HuH-7.5 (cell line): ENCODE data around the gene TENM3.
A peak's percentile ranks its signal among the peaks of the same experiment; 100 is the strongest.

Experiments used
- DNase-seq: peaks from one replicate; pipeline ENCODE4 v3.0.0; 2011; ENCODE audit warnings: low spot score

The TENM3 gene

GRCh38 chr4:182404376-182404775 lies 161.2 kb downstream of the TENM3 start:
- DNase-seq: no peak

GRCh38 chr4:182405087-182405486 lies 161.9 kb downstream of the TENM3 start:
- no peak for DNase-seq

GRCh38 chr4:182409271-182409670 lies 166.1 kb downstream of the TENM3 start:
- no peak for DNase-seq

- no peak for DNase-seq
Measured at GRCh38 chr4:182411391-182411790, 168.2 kb downstream of the TENM3 start.

GRCh38 chr4:182413550-182413949 lies 170.3 kb downstream of the TENM3 start:
- no peak for DNase-seq

GRCh38 chr4:182415116-182415515 lies 171.9 kb downstream of the TENM3 start:
- no peak for DNase-seq

- no peak for DNase-seq
Measured at GRCh38 chr4:182416067-182416466, 172.9 kb downstream of the TENM3 start.

- DNase-seq: no peak
Measured at GRCh38 chr4:182418054-182418734, 175.0 kb downstream of the TENM3 start.

- no peak for DNase-seq
Measured at GRCh38 chr4:182420189-182420588, 177.0 kb downstream of the TENM3 start.

- DNase-seq: no peak
Measured at GRCh38 chr4:182421753-182422152, 178.6 kb downstream of the TENM3 start.

- no peak for DNase-seq
Measured at GRCh38 chr4:182425302-182425701, 182.1 kb downstream of the TENM3 start.

GRCh38 chr4:182426901-182427300 lies 183.7 kb downstream of the TENM3 start:
- DNase-seq: no peak

- no peak for DNase-seq
Measured at GRCh38 chr4:182427554-182427953, 184.4 kb downstream of the TENM3 start.

GRCh38 chr4:182429896-182430295 lies 186.7 kb downstream of the TENM3 start:
- DNase-seq: no peak

GRCh38 chr4:182432819-182433218 lies 189.6 kb downstream of the TENM3 start:
- no peak for DNase-seq

- DNase-seq: no peak
Measured at GRCh38 chr4:182434720-182435119, 191.5 kb downstream of the TENM3 start.

GRCh38 chr4:182435401-182435800 lies 192.2 kb downstream of the TENM3 start:
- DNase-seq: no peak

GRCh38 chr4:182443070-182443469 lies 199.9 kb downstream of the TENM3 start:
- no peak for DNase-seq

GRCh38 chr4:182447767-182448280 lies 204.6 kb downstream of the TENM3 start:
- DNase-seq: no peak

GRCh38 chr4:182448281-182449151 lies 205.3 kb downstream of the TENM3 start:
- DNase-seq: peak; percentile 39

- DNase-seq: no peak
Measured at GRCh38 chr4:182449186-182449929, 206.2 kb downstream of the TENM3 start.

GRCh38 chr4:182449930-182450439 lies 206.8 kb downstream of the TENM3 start:
- DNase-seq: no peak
